ENCODE results near the gene INSR. TPM values are rescaled to one million over a fixed set of nuclear protein-coding genes. Genes with fewer than 3 reads are reported as not detected.

The INSR gene
- total and polyA plus RNA-seq, 2 donors = 15.3 to 38.6 TPM

DNA sequence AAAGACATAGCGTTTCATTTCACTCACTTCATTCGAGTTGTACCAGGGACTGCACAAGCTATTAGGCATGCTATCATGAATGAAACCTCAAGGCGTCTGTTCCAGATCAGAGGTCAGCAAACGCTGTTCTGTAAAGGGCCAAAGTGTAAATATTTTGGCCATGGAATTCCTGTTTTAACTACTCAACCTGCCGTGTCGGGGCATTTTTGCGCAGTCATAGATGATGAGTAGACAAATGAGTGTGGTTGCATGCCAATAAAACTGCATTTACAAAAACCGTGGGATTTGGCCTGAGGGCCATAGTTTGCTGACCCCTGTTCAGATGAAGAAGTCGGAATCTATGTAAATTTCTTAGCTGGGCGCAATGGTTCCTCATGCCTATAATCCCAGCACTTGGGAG, 6.5 kb downstream of the INSR start:
- H3K36me3 ChIP-seq (ENCODE audit: insufficient read depth) = no peaks in the 10 kb centered on the region
- H3K27ac ChIP-seq (ENCODE audit: low read depth) = no peak overlapping the region
- no peaks in the 10 kb centered on the region for H3K4me1 ChIP-seq (ENCODE audit: insufficient read depth)
- H3K4me3 ChIP-seq (ENCODE audit: low read depth, low read length) = no peak overlapping the region
- no peak for DNase-seq (ENCODE audit: extremely low spot score)
- WGBS = 66% methylated on average over 10 of the region's 10 CpGs

DNA sequence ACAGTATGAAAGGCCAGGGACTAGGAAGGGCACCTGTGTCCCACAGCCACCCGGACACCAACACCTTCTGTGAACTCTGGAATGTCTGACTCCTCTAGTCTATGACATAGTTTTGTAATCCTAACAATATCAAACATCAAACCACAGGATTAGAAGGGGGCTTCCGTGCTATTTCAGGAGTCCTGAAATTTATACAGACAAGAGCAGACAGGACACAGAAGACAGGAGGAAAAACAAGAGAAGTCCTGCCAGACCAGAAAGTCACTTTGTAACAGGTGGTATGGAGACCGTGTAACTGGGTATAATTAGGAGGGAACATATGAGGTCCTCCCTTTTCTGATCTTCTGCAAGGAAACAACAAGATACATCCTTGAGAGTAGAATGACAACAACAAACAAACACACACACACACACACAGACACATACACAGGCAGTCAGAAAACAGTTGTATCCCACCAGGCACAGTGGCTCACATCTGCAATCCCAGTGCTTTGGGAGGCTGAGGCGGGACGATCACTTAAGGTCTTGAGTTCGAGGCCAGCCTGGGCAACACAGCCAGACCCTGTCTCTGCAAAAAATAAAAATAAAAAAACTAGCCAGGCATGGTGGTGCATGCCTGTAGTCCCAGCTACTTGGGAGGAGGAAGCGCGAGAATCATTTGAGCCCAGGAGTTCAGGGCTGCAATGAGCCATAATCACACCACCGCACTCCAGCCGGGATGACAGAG, 13.1 kb downstream of the INSR start:
- H3K4me1 ChIP-seq (ENCODE audit: insufficient read depth) = no peaks in the 10 kb centered on the region
- H3K36me3 ChIP-seq (ENCODE audit: insufficient read depth) = peaks cover 4% of the 10 kb centered on the region
- DNase-seq (ENCODE audit: extremely low spot score) = no peak
- H3K27ac ChIP-seq (ENCODE audit: low read depth) = no peak overlapping the region
- H3K4me3 ChIP-seq (ENCODE audit: low read depth, low read length) = no peak overlapping the region
- WGBS = 78% methylated on average over 10 of the region's 10 CpGs

DNA sequence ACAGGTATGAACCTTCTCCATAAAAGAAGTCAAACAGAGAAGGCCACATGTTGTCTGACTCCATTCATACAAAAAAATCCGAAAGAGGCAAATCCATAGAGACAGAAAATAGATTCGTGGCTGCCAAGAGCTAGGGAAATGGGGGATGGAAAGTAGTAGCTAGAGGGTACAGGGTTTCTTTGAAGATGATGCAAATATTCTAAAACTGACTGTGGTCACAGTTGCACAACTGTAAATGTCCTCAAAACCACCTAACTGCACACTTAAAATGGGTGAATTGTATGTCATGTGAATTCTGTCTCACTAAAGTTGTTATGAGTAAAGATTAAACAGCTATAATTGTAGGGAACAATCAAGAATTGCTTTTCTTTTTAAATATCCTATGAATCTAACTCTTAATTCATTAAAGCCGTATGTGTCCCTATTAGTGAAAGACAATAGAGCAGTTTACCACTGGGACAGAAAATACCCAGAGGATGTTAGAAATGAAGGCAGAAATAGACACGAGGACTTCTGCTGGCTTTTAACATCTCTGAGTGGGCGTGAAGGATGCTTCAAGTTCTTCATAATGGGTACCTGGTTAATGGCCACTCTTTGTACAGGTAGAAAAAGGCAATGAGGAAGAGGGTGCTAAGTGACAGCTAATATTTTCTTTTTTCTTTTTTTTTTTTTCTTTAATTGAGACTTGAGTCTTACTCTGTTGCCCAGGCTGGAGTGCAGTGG, 21.2 kb downstream of the INSR start:
- peaks cover 3% of the 10 kb centered on the region for H3K36me3 ChIP-seq (ENCODE audit: insufficient read depth)
- H3K4me3 ChIP-seq (ENCODE audit: low read depth, low read length) = no peak overlapping the region
- 78% methylated on average over 5 of the region's 5 CpGs for WGBS
- no peak overlapping the region for H3K27ac ChIP-seq (ENCODE audit: low read depth)
- no peaks in the 10 kb centered on the region for H3K4me1 ChIP-seq (ENCODE audit: insufficient read depth)
- DNase-seq (ENCODE audit: extremely low spot score) = no peak

DNA sequence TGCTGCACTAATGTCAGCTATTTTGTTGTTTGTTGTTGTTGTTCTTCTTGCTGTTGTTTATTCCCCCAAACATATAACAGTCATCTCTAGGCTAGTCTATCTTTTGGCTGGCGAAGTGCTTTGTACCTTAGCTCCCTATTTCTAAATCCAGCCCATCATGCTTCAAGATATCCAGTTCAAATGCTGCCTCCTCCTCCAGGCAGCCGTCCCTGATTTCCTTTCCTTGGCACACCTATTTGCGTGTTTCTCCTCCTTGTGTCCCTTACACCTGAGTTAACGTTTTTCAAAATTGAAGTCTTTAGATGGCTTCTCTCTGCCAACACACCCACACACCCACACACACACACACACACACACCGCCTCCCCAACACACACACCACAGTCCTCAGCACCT, 25.5 kb downstream of the INSR start:
- 91% methylated on average over 5 of the region's 5 CpGs for WGBS
- no peak for DNase-seq (ENCODE audit: extremely low spot score)
- no peaks in the 10 kb centered on the region for H3K36me3 ChIP-seq (ENCODE audit: insufficient read depth)
- H3K4me3 ChIP-seq (ENCODE audit: low read depth, low read length) = no peak overlapping the region
- H3K27ac ChIP-seq (ENCODE audit: low read depth) = no peak overlapping the region
- H3K4me1 ChIP-seq (ENCODE audit: insufficient read depth) = no peaks in the 10 kb centered on the region

GRCh38 chr19:7267792-7268704, 26.2 kb downstream of the INSR start:
- 87% methylated on average over 22 of the region's 22 CpGs for WGBS
- no peak overlapping the region for H3K4me3 ChIP-seq (ENCODE audit: low read depth, low read length)
- H3K4me1 ChIP-seq (ENCODE audit: insufficient read depth) = no peaks in the 10 kb centered on the region
- no peaks in the 10 kb centered on the region for H3K36me3 ChIP-seq (ENCODE audit: insufficient read depth)
- no peak overlapping the region for H3K27ac ChIP-seq (ENCODE audit: low read depth)
- no peak for DNase-seq (ENCODE audit: extremely low spot score)

GRCh38 chr19:7266832-7267231, 27.4 kb downstream of the INSR start:
- no peak overlapping the region for H3K4me3 ChIP-seq (ENCODE audit: low read depth, low read length)
- no peaks in the 10 kb centered on the region for H3K36me3 ChIP-seq (ENCODE audit: insufficient read depth)
- H3K27ac ChIP-seq (ENCODE audit: low read depth) = no peak overlapping the region
- 92% methylated on average over 7 of the region's 7 CpGs for WGBS
- no peaks in the 10 kb centered on the region for H3K4me1 ChIP-seq (ENCODE audit: insufficient read depth)
- DNase-seq (ENCODE audit: extremely low spot score) = no peak

GRCh38 chr19:7265963-7266362, 28.3 kb downstream of the INSR start:
- Histone ChIP-seq H3K36me3 (ENCODE audit: insufficient read depth) (no peaks in the 10 kb centered on the region), H3K4me3 (ENCODE audit: low read depth, low read length) (no peak overlapping the region), H3K27ac (ENCODE audit: low read depth) (no peak overlapping the region), H3K4me1 (ENCODE audit: insufficient read depth) (no peaks in the 10 kb centered on the region)
- peak; percentile 23 for DNase-seq (ENCODE audit: extremely low spot score)
- 42% methylated on average over 5 of the region's 5 CpGs for WGBS

GRCh38 chr19:7264858-7265257, 29.4 kb downstream of the INSR start:
- Histone ChIP-seq H3K36me3 (ENCODE audit: insufficient read depth) (no peaks in the 10 kb centered on the region), H3K4me1 (ENCODE audit: insufficient read depth) (no peaks in the 10 kb centered on the region), H3K27ac (ENCODE audit: low read depth) (no peak overlapping the region), H3K4me3 (ENCODE audit: low read depth, low read length) (no peak overlapping the region)
- WGBS = 93% methylated on average over 4 of the region's 4 CpGs
- DNase-seq (ENCODE audit: extremely low spot score) = no peak

DNA sequence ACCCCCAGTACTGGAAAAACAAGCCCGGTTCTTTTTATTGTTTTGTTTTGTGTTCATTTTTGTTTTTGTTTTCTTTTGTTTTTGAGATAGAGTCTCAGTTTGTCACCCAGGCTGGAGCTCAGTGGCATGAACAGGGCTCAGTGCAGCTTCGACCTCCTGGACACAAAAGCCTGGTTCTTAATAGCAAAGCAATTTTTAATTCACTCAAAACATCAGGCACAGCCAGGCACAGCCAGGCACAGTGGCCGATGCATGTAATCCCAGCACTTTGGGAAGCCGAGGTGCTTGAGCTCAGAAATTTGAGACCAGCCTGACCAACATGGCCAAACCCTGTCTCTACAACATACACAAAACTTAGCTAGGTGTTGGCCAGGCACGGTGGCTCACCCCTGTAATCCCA, 30.7 kb downstream of the INSR start:
- 81% methylated on average over 5 of the region's 5 CpGs for WGBS
- Histone ChIP-seq H3K4me3 (ENCODE audit: low read depth, low read length) (no peak overlapping the region), H3K36me3 (ENCODE audit: insufficient read depth) (no peaks in the 10 kb centered on the region), H3K4me1 (ENCODE audit: insufficient read depth) (no peaks in the 10 kb centered on the region), H3K27ac (ENCODE audit: low read depth) (no peak overlapping the region)
- DNase-seq (ENCODE audit: extremely low spot score) = no peak

- Histone ChIP-seq H3K27ac (ENCODE audit: low read depth) (no peak overlapping the region), H3K4me3 (ENCODE audit: low read depth, low read length) (no peak overlapping the region), H3K36me3 (ENCODE audit: insufficient read depth) (no peaks in the 10 kb centered on the region), H3K4me1 (ENCODE audit: insufficient read depth) (no peaks in the 10 kb centered on the region)
- WGBS = 92% methylated on average over 3 of the region's 3 CpGs
- DNase-seq (ENCODE audit: extremely low spot score) = no peak
Observed at GRCh38 chr19:7263066-7263465, 31.1 kb downstream of the INSR start.

- no peak overlapping the region for H3K4me3 ChIP-seq (ENCODE audit: low read depth, low read length)
- no peak overlapping the region for H3K27ac ChIP-seq (ENCODE audit: low read depth)
Observed at GRCh38 chr19:7262470-7262869, 31.7 kb downstream of the INSR start.

GRCh38 chr19:7260161-7260560, 34.1 kb downstream of the INSR start:
- no peaks in the 10 kb centered on the region for H3K4me1 ChIP-seq (ENCODE audit: insufficient read depth)
- no peak overlapping the region for H3K27ac ChIP-seq (ENCODE audit: low read depth)
- DNase-seq (ENCODE audit: extremely low spot score) = no peak
- no peak overlapping the region for H3K4me3 ChIP-seq (ENCODE audit: low read depth, low read length)
- no peaks in the 10 kb centered on the region for H3K36me3 ChIP-seq (ENCODE audit: insufficient read depth)
- 68% methylated on average over 7 of the region's 7 CpGs for WGBS

More at GRCh38 chr19:7262470-7262869, 31.7 kb downstream of the INSR start:
- Histone ChIP-seq H3K36me3 (ENCODE audit: insufficient read depth) (no peaks in the 10 kb centered on the region), H3K4me1 (ENCODE audit: insufficient read depth) (no peaks in the 10 kb centered on the region)
- DNase-seq (ENCODE audit: extremely low spot score) = no peak
- 81% methylated on average over 6 of the region's 6 CpGs for WGBS

DNA sequence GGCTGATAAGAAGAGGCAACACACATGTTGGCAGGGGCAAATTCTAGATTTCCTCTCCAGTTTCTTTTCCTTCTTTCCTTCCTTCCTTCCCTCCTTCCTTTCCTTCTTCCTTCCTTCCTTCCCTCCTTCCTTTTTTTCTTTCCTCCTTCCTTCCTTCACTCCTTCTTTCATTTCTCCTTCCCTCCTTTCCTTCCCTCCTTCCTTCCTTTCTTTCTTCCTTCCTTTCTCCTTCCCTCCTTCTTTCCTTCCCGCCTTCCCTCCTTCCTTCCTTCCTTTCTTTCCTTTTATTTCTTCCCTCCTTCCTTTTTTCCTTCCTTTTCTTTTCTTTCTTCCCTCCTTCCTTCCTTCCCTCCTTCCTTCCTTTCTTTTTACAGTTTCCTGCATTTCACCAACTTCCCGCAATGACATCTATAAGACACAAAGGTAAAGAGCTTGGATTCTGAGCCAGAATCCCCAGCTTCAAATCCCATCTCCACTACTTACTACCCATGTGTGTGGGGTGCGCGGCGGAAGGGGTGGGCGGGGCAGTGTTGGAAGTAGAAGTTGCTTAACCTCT, 35.3 kb downstream of the INSR start:
- no peak for DNase-seq (ENCODE audit: extremely low spot score)
- Histone ChIP-seq H3K36me3 (ENCODE audit: insufficient read depth) (no peaks in the 10 kb centered on the region), H3K4me1 (ENCODE audit: insufficient read depth) (no peaks in the 10 kb centered on the region), H3K4me3 (ENCODE audit: low read depth, low read length) (no peak overlapping the region), H3K27ac (ENCODE audit: low read depth) (no peak overlapping the region)
- WGBS = 94% methylated on average over 6 of the region's 6 CpGs
